Ovary (tissue), 3 donors: ENCODE measurements around the gene MYO1B.

Source experiments
- CTCF ChIP-seq, 3 donors: fragments of 450-650 bp in 2 of 3; fragments of 200-600 bp in 1 of 3; IDR thresholded peaks; one replicate each; pipeline versions ENCODE4 v1.5.1 to v1.8.0; 2016 to 2022; ENCODE audit warnings: antibody characterized with exemption in 3 of 3, mild to moderate bottlenecking in 1 of 3
- EP300 ChIP-seq: sonication (generic); formaldehyde crosslinking; IDR thresholded peaks from one replicate; pipeline ENCODE4 v1.6.1; 2017; ENCODE audit warnings: antibody characterized with exemption
- donor health status: DM: no; HTN: no; CAD: no.

- TF ChIP-seq EP300 (no peak), CTCF (IDR thresholded peaks at IDR 0.05) (no peak)
Observed at GRCh38 chr2:191389288-191389687, 144.1 kb downstream of the MYO1B start.
